Fibroblast of the conjunctiva (primary cell): ENCODE results near the gene CFAP157.
A peak's percentile ranks its signal among the peaks of the same experiment; 100 is the strongest.

Source experiments
- DNase-seq: peaks from one replicate; pipeline ENCODE4 v3.0.0-alpha.2; 2010; ENCODE audit warnings: low read depth

Gene CFAP157

DNA sequence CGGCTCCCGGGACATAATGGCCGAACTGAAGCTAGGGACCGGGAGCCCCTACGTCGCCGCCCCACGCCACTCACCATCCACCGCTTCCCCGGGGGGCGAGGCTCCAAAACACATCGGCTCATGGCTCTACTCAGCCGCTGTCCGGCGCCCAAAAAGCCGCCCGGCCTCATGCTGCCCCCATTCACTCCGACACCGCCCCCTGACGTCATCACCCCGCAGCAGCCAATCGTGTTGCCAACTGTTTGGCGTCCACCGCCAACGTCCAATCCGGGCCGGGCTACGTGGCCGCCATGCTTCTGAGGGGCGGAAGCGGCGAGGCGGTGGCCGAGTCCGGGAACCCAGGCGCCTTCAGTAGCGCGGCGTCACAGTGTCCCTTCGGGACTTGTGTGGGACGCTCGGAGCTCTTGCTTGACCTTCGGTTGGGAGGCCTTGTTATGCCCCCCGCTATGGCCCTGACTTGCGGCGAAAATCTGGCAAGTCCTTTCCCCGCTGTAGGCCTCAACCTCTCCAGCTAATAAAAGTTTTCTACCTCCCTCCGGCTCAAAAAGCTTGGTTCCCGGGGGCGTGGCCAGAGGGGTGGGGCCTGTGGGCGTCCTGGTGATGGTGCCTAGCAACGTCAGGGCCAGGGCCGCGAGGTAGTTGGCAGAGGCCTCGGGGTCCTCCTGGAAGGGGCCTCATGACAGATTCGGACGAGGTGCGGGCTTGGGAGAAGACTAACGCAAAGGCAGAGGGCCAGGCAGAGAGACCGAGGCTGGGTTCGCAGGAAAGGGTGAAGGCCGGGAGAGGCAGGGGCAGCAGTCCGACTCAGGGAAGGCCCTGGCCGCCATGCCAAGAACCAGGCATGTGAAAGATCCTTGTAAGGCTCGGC lies 8.9 kb downstream of the CFAP157 start, which contains the start of the genes PTRH1 and TTC16:
TSS of gene PTRH1 (minus strand) at position 194 of the 868 bp plus-strand sequence. CDS start at position 170, 24 bp downstream.
TSS of gene TTC16 (plus strand) at position 610 of the 868 bp plus-strand sequence. CDS start at position 677, 67 bp downstream.
- peak; percentile 87 for DNase-seq

GRCh38 chr9:127716412-127716811 lies 9.6 kb downstream of the CFAP157 start:
- no peak for DNase-seq

DNA sequence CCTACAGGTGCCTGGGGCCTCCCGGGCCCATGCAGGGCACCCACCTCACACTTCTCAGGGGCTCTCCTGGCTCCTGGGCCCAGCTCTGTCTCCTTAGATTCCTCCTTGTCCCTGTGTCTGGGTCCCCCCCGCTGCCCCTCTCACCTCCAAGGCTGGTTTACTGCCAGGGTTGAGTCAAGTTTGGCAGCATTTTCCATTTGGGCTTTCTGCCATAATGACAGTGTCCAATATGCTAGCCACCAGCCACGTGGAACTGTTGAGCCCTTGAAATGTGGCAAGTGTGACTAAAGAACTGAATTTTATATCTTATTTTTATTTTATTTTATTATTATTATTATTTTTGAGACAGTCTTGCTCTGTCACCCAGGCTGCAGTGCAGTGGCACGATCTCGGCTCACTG lies 11.0 kb downstream of the CFAP157 start:
- DNase-seq, result no peak

GRCh38 chr9:127720031-127720864 lies 13.5 kb downstream of the CFAP157 start:
- no peak for DNase-seq

DNA sequence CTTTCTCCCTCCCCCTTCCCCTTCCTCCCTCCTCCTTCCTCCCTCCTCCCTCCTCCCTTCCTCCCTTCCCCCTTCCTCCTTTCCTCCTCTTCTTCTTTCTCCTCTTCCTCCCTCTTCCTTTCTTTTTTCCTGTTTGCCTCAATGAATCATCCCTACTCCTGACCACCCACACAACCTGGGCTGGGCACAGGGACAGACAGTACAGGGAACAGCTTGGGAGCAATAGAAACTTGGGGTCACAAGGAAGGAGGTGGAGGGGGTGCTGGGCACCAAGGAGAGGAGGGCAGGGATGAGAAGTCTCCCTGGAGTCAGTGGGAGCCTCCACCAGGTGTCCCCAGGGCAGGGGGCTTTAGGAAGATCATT lies 14.1 kb downstream of the CFAP157 start:
- DNase-seq, result no peak

DNA sequence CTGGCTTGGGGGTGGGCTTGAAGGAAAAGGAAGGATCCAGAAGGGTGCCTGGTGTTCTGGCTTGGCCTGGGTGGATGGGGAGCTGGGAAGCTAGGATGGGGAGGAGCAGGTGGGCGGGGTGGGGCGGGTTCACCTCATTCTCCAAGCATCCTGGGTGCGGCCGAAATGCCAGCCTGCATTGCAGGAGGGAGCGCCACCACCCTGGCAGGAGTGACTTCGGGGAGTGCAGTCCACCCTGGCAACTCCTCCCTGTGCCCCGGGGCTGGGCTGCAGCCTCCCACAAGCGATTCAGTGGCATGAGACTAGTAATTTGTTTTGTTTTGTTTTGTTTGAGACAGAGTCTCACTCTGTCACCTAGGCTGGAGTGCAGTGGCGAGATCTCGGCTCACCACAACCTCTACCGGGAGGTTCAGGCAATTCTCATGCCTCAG lies 14.6 kb downstream of the CFAP157 start:
- DNase-seq, result no peak

DNA sequence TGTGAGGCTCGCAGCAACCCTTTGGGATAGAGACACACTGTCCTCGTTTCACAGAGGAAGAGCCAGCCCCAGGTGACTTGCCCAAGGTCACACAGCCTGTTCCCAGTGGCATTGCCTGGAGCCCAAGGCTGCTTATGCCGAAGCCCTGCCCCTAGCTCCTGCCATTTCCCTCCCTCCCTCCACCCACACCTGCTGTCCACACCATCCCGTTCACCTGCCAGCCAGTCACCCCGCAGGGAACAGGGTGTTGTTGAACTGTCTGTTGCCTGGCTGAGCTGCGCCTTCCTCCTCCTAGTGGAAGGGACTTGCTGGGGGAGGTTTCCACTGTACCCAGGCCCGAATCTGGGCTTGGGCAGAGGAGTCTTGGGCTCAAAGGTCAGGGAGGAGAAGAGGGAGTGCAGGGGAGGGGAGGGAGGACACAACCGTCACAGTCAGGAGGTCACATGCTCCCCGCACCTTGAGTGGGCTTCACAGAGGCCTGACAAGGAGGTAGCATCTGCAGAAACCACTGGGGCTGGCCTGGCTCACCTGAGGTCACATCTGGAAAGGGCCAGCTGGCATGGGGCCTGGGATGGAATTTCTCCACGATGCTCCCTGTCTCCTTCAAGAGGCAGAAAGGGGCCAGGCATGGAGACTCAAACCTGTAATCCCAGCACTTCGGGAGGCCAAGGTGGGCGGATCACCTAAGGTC lies 15.4 kb downstream of the CFAP157 start:
- DNase-seq, result no peak

DNA sequence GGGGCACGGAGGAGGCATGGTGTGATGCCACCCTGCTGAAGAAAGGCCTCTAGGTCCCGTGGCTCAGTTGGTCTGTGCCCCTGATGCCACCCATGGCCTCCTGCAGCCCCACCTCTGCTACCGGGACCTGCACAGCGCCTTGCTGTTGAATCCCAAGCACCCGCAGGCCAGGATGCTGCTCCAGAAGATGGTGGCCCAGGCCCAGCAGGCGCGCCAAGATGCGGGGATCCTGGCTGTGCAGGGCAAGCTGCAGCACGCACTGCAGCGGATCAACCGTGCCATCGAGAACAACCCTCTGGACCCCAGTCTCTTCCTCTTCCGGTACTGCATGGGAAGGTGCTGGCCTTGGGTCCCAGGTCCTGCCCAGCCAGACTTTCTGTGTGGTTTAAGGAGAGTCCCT lies 16.2 kb downstream of the CFAP157 start:
- no peak for DNase-seq

DNA sequence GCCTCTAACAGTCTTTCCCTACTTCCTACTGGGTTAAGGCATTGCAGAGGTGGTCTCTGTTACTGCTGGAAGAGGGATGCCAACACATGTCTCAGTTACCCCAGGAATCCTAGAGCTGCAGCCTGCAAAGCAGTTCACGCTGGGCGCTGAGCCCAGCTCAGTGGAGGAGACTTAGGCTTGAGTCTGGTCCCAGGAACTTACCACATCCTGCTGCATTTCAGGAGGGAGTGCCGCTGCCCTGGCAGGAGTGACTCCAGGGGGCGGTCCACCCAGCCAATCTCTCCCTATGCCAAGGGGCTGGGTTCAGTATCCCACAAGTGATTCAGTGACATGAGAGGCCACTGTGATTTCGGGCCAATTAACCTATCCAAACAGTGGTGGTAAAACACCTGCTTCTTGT lies 16.7 kb downstream of the CFAP157 start:
- DNase-seq, result peak; percentile 49

DNA sequence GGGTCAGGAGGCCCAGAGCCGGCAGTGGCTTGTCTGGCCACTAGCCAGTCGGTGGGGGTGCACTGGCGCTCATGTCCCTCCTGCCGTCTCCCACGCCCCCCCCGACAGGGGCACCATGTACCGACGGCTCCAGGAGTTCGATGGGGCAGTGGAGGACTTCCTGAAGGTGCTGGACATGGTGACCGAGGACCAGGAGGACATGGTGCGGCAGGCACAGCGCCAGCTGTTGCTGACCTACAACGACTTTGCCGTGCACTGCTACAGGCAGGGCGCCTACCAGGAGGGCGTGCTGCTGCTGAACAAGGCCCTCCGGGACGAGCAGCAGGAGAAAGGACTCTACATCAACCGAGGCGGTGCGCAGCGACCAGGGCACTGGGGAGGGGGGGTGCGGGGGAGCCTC lies 17.2 kb downstream of the CFAP157 start:
- DNase-seq, result no peak

- DNase-seq, result no peak
Measured at GRCh38 chr9:127726871-127727270, 20.1 kb downstream of the CFAP157 start.

DNA sequence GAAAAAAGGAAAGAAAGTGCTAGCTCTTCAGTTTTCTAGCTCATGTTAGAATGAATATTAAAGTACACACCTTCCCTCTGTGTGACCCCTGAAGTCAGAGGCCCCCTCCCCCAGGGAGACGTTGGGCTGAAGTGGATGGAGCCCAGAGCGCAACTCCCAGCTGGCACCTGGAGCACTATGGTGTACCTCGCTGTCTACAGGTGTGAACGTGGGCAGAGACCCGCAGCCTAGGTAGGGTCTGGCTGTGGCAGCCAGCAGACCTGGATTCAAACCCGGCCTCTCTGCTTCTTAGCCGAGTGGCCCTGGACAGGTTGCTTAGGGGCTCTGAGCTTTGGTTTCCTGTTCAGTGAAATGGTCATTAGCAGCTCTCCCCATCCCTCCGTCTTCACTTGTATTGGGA lies 22.0 kb downstream of the CFAP157 start:
- DNase-seq, result no peak

GRCh38 chr9:127729522-127730256 lies 22.9 kb downstream of the CFAP157 start:
- no peak for DNase-seq

DNA sequence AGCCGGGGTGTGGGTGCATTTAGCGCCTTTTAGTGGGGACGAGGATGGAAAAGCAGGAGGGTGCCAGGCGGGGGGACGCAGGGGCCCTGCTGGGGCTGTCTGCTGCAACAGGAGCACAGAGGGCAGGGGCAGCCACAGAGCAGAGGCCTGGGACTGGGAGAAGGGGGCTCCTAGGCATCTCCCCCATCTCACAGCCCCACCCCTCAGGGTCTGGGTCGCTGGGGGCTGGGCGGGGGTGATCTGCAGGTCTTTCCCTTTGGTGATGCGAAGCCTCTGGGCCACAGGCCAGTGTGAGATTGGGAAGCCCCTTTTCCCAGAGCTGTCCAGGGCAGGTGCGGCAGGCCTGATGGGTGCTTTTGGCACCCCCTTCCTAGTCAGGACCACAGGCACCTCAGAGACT lies 23.5 kb downstream of the CFAP157 start:
- no peak for DNase-seq

DNA sequence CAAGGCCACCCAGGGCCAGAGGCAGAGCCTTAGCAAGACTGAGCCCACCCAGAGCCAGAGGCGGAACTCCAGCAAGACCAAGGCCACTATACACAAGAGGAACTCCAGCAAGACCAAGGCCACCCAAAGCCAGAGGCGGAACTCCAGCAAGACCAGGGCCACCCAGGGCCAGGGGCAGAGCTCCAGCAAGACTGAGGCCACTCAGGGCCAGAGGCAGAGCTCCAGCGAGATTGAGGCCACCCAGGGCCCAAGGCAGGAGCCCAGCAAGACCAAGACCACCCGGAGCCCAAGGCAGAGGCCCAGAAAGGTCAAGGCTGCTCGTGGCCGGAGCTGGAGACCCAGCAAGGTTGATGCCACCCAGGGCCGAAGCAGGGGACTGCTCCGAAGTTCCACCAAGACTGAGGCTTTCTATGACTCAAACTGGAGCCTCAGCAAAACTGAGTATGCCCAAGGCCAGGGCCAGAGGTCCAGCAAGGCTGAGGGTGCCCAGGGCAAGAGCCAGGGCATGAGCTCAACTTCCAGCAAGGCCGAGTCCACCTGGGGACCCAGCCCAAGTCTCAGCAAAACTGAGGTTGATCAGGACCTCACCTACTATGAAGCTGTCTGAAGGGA lies 24.1 kb downstream of the CFAP157 start:
- DNase-seq, result no peak

DNA sequence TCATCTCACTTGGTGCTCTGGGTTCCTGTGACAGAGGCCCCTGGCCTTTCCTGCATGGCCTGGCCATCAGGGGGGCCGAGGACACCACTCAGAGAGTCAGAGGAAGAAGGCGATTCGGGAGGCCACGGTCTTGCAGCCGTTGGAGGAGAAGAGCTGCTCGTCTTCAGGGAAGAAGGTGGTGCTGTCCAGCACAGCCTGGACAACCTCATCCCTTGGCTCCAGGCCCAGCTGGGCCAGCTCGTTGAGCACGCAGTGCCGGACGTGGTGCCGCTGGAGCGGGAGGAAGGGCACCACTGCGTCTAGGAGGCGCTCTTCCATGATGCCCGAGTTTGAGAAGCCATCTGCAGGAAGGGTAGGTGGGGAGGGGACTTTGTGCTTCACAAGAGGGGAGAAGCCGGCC lies 25.1 kb downstream of the CFAP157 start:
- DNase-seq, result no peak

- DNase-seq, result no peak
Measured at GRCh38 chr9:127732444-127732843, 25.7 kb downstream of the CFAP157 start.

DNA sequence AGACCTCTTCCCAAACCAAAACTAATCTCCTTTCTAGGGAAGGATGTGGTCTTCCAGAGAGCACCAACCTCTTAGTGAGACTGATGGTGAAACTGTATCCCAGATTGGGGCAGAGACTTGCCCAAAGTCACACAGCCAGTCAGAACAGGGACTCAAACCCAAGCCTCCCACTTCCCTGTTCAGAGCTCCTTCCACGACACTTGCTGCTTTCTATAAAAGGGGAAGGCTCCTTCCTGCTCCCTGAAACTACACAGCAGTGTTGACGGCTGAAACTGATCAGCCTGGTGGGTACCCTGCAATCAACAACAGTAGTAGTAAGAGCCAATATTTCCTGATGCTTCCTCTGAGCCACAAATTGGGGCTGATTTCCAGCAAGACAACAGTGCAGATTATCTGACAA lies 26.8 kb downstream of the CFAP157 start:
- no peak for DNase-seq

DNA sequence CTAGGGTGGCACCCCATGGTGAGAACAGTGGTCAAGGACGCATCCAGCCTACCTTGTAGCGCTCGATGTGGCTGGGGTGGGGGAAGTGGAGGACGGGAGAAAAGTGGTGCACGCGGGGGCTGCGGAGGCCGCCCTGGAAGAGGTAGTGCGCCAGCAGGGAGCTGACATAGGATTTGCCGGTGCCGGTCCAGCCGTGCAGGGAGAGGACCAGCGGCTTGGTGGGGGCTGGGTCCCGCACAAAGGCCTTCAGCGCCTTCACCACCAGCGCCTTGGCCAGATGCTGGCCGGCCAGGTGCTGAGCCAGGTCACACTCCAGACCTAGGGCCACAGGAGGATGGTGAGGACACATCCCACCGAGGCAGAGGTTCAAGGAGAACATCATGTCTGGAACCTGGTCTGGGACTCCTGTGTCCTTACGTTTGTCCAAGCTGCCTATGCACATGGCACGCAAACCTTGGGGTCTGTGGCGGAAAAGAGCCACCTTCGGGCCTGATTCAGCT lies 27.5 kb downstream of the CFAP157 start:
- DNase-seq, result no peak

GRCh38 chr9:127734747-127735529 lies 28.1 kb downstream of the CFAP157 start, which contains the start of gene TOR2A:
Gene TOR2A (minus strand): TSS chr9:127735294. CDS start chr9:127735270, 24 bp downstream.
- peak; percentile 96 for DNase-seq
